ENCODE results near the gene DNAH14. TPM values are rescaled to one million over a fixed set of nuclear protein-coding genes. Genes with fewer than 3 reads are reported as not detected.

Gene DNAH14
- total RNA-seq, 1 experiment from 2014 or later, result 39.7 TPM

- H3K9me3 ChIP-seq (ENCODE audit: control insufficient read depth, low read depth, low read length), result no peaks in the 10 kb centered on the region
- no peak overlapping the region for H2BK15ac ChIP-seq (ENCODE audit: low read depth, low read length)
- no peak overlapping the region for H2AK5ac ChIP-seq (ENCODE audit: insufficient read length, low read length)
- H3K36me3 Mint-ChIP-seq (ENCODE audit: insufficient read depth in 1 of 3, low read depth in 3 of 3), result no peaks in the 10 kb centered on the region; a peak in 1 of 7 replicates
- no peak overlapping the region for H2BK20ac ChIP-seq (ENCODE audit: low read depth, low read length, poor library complexity, severe bottlenecking)
- no peak overlapping the region for H2BK5ac ChIP-seq (ENCODE audit: insufficient read length, low read length)
- H2BK120ac ChIP-seq (ENCODE audit: low read depth, low read length, poor library complexity, severe bottlenecking), result no peak overlapping the region
- WGBS (ENCODE audit: extremely low coverage, insufficient read length, low lambda C conversion rate), result no CpG with 5 or more reads among the region's 1 CpG
- no peaks in the 10 kb centered on the region for H3K79me2 ChIP-seq (ENCODE audit: insufficient read depth, low read length)
- H3K18ac ChIP-seq (ENCODE audit: insufficient read length, low read depth, low read length), result no peak overlapping the region
- no peaks in the 10 kb centered on the region for H3K4me1 ChIP-seq (ENCODE audit: insufficient read depth, low read length)
- no peak overlapping the region for H3K9ac ChIP-seq (ENCODE audit: extremely low read depth, insufficient read length, low read length)
- no peaks in the 10 kb centered on the region for H3K23me2 ChIP-seq (ENCODE audit: insufficient read length, low read depth, low read length, poor library complexity, severe bottlenecking)
- no peaks in the 10 kb centered on the region for H3K4me1 Mint-ChIP-seq
- no peaks in the 10 kb centered on the region for H3K27me3 ChIP-seq (ENCODE audit: insufficient read depth, low read length)
- no peak for DNase-seq
- H2AFZ ChIP-seq (ENCODE audit: low read length), result no peak overlapping the region
- no peak overlapping the region for H4K5ac ChIP-seq (ENCODE audit: insufficient read length, low read depth, low read length)
- no peak overlapping the region for H3T11ph ChIP-seq (ENCODE audit: low read length)
- no peak overlapping the region for H3K27ac Mint-ChIP-seq
- no peaks in the 10 kb centered on the region; the same call in 1 of the 2 replicates for H3K27me3 Mint-ChIP-seq (ENCODE audit: low read depth)
- no peaks in the 10 kb centered on the region for H4K20me1 ChIP-seq (ENCODE audit: control insufficient read depth, insufficient read depth, insufficient read length)
- TF ChIP-seq CTCF (conservative IDR thresholded peaks at IDR 0.05), result no peak
- no peak overlapping the region for H3K56ac ChIP-seq (ENCODE audit: insufficient read length, low read depth, low read length)
- H2BK12ac ChIP-seq (ENCODE audit: insufficient read length, low read depth, low read length), result no peak overlapping the region
- H3K14ac ChIP-seq (ENCODE audit: insufficient read depth, low read length), result no peak overlapping the region
- H4K8ac ChIP-seq (replicated peaks; ENCODE audit: insufficient read length, low read depth, low read length), result no peak overlapping the region
- H3K9me3 Mint-ChIP-seq, result peaks cover 0 to 5% of the 10 kb centered on the region in 2 experiments; a peak in 1 of 5 replicates
- no peak overlapping the region for H4K91ac ChIP-seq (ENCODE audit: insufficient read length, low read depth, low read length)
- H3K4me2 ChIP-seq (ENCODE audit: insufficient read depth, insufficient read length, low read length), result no peak overlapping the region
- H3K4me3 Mint-ChIP-seq, result no peak overlapping the region
- H3K27ac ChIP-seq (ENCODE audit: insufficient read length, low read depth, low read length), result no peak overlapping the region
- no peak overlapping the region for H3K4ac ChIP-seq (ENCODE audit: low read depth, low read length)
- no peak overlapping the region for H3K23ac ChIP-seq (ENCODE audit: insufficient read length, low read depth, low read length)
- no peaks in the 10 kb centered on the region for H3K79me1 ChIP-seq (ENCODE audit: insufficient read depth, low read depth, low read length, poor library complexity, severe bottlenecking)
Observed at GRCh38 chr1:225260319-225260718, 330.8 kb downstream of the DNAH14 start.
